MCF 10A (cell line): Measurements from ENCODE around the gene OGFOD3. TPM values are rescaled to one million over a fixed set of nuclear protein-coding genes. Genes with fewer than 3 reads are reported as not detected.

ENCODE experiments used
- BruUV-seq: library from RNA; stranded (reverse); fragments of 400-500 nt; replicated peaks from 2 replicates; lab custom pipeline; 2021; lab: Mats Ljungman, UMichigan
- CTCF ChIA-PET: fragments of 300-600 bp; sonication (Branson Sonifier 250); formaldehyde crosslinking; extraction: SDS; loops from one replicate; lab custom pipeline; 2021; ENCODE audit warnings: antibody characterized with exemption, inconsistent platforms; lab: Yijun Ruan, JAX
- POLR2A ChIA-PET: fragments of 300-600, 350-650 bp; sonication (Branson Sonifier 250); formaldehyde crosslinking; extraction: SDS; loops from one replicate; lab custom pipeline; 2020; ENCODE audit warnings: antibody characterized with exemption, inconsistent platforms; lab: Yijun Ruan, JAX
- DNase-seq: peaks from one replicate; pipeline ENCODE4 v3.0.0-alpha.2; 2018; ENCODE audit not compliant: unreplicated experiment
- H3K27ac Mint-ChIP-seq: one replicate; pipeline ENCODE4 v1.8.0; 2022; ENCODE audit warnings: mild to moderate bottlenecking, low read depth, mixed read lengths; ENCODE audit not compliant: unreplicated experiment
- H3K27me3 Mint-ChIP-seq: one replicate; pipeline ENCODE4 v1.8.0; 2022; ENCODE audit warnings: mixed read lengths; ENCODE audit not compliant: insufficient read depth, unreplicated experiment
- H3K36me3 Mint-ChIP-seq: one replicate; pipeline ENCODE4 v1.8.0; 2022; ENCODE audit warnings: mild to moderate bottlenecking, moderate library complexity, mixed read lengths; ENCODE audit not compliant: insufficient read depth, unreplicated experiment
- H3K4me1 Mint-ChIP-seq: one replicate; pipeline ENCODE4 v1.8.0; 2022; ENCODE audit warnings: mixed read lengths; ENCODE audit not compliant: insufficient read depth, unreplicated experiment
- H3K4me3 Mint-ChIP-seq: one replicate; pipeline ENCODE4 v1.8.0; 2022; ENCODE audit warnings: mild to moderate bottlenecking, moderate library complexity, mixed read lengths; ENCODE audit not compliant: unreplicated experiment
- H3K9me3 Mint-ChIP-seq: one replicate; pipeline ENCODE4 v1.8.0; 2022; ENCODE audit warnings: mixed read lengths; ENCODE audit not compliant: unreplicated experiment
- CTCF ChIP-seq: fragments of 200-600 bp; IDR thresholded peaks from one replicate; pipeline ENCODE4 v1.8.0; 2022; ENCODE audit warnings: antibody characterized with exemption, mild to moderate bottlenecking; ENCODE audit not compliant: unreplicated experiment
- intact Hi-C: fragments of 100-400 bp; cut with micrococcal nuclease; formaldehyde crosslinking; loops from 2 replicates; pipeline ENCODE4 v1.14.1; 2022
- total RNA-seq: library from RNA; stranded (reverse); gene quantifications from 2 replicates; pipeline ENCODE4 v1.2.3, GENCODE V29; 2022

OGFOD3 gene
- total RNA-seq, 1 experiment from 2014 or later: 21.1 TPM

GRCh38 chr17:82406131-82406671 is 12.2 kb downstream of the OGFOD3 start:
- no peak for DNase-seq
- H3K9me3 Mint-ChIP-seq: no peaks in the 10 kb centered on the region
- no TSS peak for BruUV-seq
- ChIA-PET POLR2A (no interaction called here), CTCF (interaction anchor here (0.6 kb wide), 2 partner anchors 128 to 170 kb away, joined by 3 to 4 read pairs; no protein-coding TSS in a partner anchor)
- TF ChIP-seq CTCF: no peak
- H3K4me3 Mint-ChIP-seq: no peak overlapping the region
- no peaks in the 10 kb centered on the region for H3K27me3 Mint-ChIP-seq
- no peak overlapping the region for H3K27ac Mint-ChIP-seq
- H3K4me1 Mint-ChIP-seq: no peaks in the 10 kb centered on the region
- intact Hi-C loops: no loop called here
- H3K36me3 Mint-ChIP-seq: peaks cover 46% of the 10 kb centered on the region

- Mint-ChIP-seq H3K4me1 (no peaks in the 10 kb centered on the region), H3K9me3 (no peaks in the 10 kb centered on the region), H3K27me3 (no peaks in the 10 kb centered on the region), H3K4me3 (no peak overlapping the region), H3K27ac (no peak overlapping the region), H3K36me3 (peaks cover 54% of the 10 kb centered on the region)
- ChIA-PET POLR2A (no interaction called here), CTCF (interaction anchor here (0.6 kb wide), 1 partner anchor 29 kb away, joined by 3 read pairs; no protein-coding TSS in a partner anchor)
- BruUV-seq: no TSS peak
- DNase-seq: no peak
- TF ChIP-seq CTCF: no peak
- intact Hi-C loops: no loop called here
Observed at GRCh38 chr17:82405051-82405450, 13.3 kb downstream of the OGFOD3 start.

GRCh38 chr17:82403662-82404660 is 14.4 kb downstream of the OGFOD3 start:
- BruUV-seq: no TSS peak
- no peak for TF ChIP-seq CTCF
- POLR2A ChIA-PET: no interaction called here

GRCh38 chr17:82402865-82403264 is 15.5 kb downstream of the OGFOD3 start:
- peaks cover 41% of the 10 kb centered on the region for H3K36me3 Mint-ChIP-seq
- BruUV-seq: no TSS peak
- peaks cover 5% of the 10 kb centered on the region for H3K4me1 Mint-ChIP-seq
- no peak for DNase-seq
- H3K27me3 Mint-ChIP-seq: no peaks in the 10 kb centered on the region
- no peak overlapping the region for H3K27ac Mint-ChIP-seq
- no peak for TF ChIP-seq CTCF
- H3K4me3 Mint-ChIP-seq: no peak overlapping the region
- H3K9me3 Mint-ChIP-seq: no peaks in the 10 kb centered on the region
- ChIA-PET POLR2A (no interaction called here), CTCF (interaction anchor here (0.6 kb wide), 1 partner anchor 12 kb away, joined by 3 read pairs; no protein-coding TSS in a partner anchor)
- intact Hi-C loops: no loop called here

More at GRCh38 chr17:82403662-82404660, 14.4 kb downstream of the OGFOD3 start:
- H3K36me3 Mint-ChIP-seq: peaks cover 47% of the 10 kb centered on the region
- intact Hi-C loops: no loop called here
- CTCF ChIA-PET: no interaction called here
- no peak overlapping the region for H3K4me3 Mint-ChIP-seq
- no peaks in the 10 kb centered on the region for H3K27me3 Mint-ChIP-seq
- no peaks in the 10 kb centered on the region for H3K4me1 Mint-ChIP-seq
- DNase-seq: no peak
- no peaks in the 10 kb centered on the region for H3K9me3 Mint-ChIP-seq
- no peak overlapping the region for H3K27ac Mint-ChIP-seq
